ENCODE measurements around the gene SMIM38.

Gene SMIM38

DNA sequence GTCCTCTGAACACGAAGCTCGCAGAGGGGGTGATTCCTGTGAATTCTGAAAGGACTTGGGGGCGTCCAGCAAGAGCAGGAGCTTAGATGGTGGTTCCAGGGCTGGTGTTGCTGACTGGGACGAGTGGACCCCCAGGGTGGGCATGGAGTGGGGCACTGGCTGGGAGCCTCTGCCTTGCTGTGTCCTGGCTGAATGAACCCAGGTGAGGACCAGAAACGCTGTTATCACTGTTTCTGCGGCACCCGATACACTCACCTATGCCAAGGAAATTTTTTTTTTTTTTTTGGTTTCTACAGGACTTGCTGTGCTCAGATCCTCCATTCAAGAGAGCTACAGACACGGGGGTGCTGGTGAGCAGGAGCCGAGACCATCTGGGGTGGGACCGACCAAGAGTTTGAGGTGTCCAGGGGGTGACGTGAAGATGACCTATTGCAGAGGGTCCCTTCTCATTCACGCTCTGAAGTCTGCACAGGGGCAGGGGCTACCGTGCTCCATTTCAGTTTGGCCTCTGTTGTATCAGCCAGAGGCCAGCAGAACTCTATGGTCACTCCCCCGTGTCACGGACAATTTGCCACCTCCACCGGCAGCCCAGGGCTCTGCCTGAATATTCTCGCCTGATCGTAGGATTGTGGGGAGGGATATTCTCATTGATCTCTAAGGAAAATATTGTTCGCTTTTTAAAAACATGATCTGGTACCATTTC lies 3.6 kb downstream of the SMIM38 start:
- no peaks in the 10 kb centered on the region for H3K9me3 ChIP-seq
- H3K4me3 ChIP-seq (ENCODE audit: low read depth in 1 of 2, low read length in 1 of 2): no peak overlapping the region
- H3K36me3 ChIP-seq: no peaks in the 10 kb centered on the region
- H3K27ac ChIP-seq: no peak overlapping the region
- no peak for TF ChIP-seq CTCF (IDR thresholded peaks at IDR 0.05)
- no peaks in the 10 kb centered on the region for H3K4me1 ChIP-seq (ENCODE audit: control insufficient read depth in 1 of 2, insufficient read depth in 1 of 2, low read depth in 1 of 2, low read length in 1 of 2)
- H3K27me3 ChIP-seq: peaks cover 26% of the 10 kb centered on the region

DNA sequence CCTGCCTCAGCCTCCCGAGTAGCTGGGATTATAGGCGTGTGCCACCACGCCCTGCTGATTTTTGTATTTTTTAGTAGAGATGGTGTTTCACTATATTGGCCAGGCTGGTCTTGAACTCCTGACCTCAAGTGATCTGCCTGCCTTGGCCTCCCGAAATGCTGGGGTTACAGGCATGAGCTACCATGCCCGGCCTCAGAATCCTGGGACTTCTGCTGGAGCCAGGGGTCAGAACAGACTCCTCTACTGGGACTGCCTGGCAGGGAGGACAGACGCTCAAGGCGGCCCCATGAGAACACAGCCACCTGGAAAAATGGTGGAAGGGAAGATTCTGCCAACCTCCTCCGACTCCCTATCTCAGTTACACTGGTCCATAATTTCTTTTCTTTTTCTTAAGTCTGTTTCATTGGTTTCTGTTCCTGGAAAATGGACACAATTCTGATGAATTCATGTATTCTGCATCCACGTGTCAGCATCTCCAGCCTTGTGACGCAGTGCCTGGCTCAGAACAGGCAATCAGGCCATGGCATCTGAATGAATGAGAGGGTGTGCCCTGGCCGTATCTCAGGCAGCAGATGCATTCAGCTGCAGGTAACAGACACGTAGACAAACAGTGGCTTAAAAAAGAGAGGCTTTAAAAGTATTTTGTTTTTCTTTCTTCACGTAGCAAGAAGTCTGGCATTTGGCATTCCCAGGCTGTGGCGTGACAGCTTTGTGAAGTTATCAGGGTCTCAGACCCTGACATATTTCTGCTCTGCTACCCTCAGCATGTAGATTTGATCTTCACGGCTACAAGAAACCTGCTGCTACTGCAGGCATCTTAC lies 4.8 kb downstream of the SMIM38 start:
- TF ChIP-seq CTCF (IDR thresholded peaks at IDR 0.05): no peak
- Histone ChIP-seq H3K4me1 (ENCODE audit: control insufficient read depth in 1 of 2, insufficient read depth in 1 of 2, low read depth in 1 of 2, low read length in 1 of 2) (no peaks in the 10 kb centered on the region), H3K27ac (no peak overlapping the region), H3K9me3 (no peaks in the 10 kb centered on the region), H3K4me3 (ENCODE audit: low read depth in 1 of 2, low read length in 1 of 2) (no peak overlapping the region), H3K36me3 (no peaks in the 10 kb centered on the region), H3K27me3 (peaks cover 26% of the 10 kb centered on the region)

- peaks cover 27% of the 10 kb centered on the region for H3K27me3 ChIP-seq
- no peaks in the 10 kb centered on the region for H3K36me3 ChIP-seq
- H3K27ac ChIP-seq: no peak overlapping the region
- no peak for TF ChIP-seq CTCF (IDR thresholded peaks at IDR 0.05)
- H3K9me3 ChIP-seq: no peaks in the 10 kb centered on the region
- no peak overlapping the region for H3K4me3 ChIP-seq (ENCODE audit: low read depth in 1 of 2, low read length in 1 of 2)
- H3K4me1 ChIP-seq (ENCODE audit: control insufficient read depth in 1 of 2, insufficient read depth in 1 of 2, low read depth in 1 of 2, low read length in 1 of 2): no peaks in the 10 kb centered on the region
Measured at GRCh38 chr11:69161117-69161407, 5.3 kb downstream of the SMIM38 start.

- TF ChIP-seq CTCF (IDR thresholded peaks at IDR 0.05): no peak
- H3K4me3 ChIP-seq (ENCODE audit: low read depth in 1 of 2, low read length in 1 of 2): no peak overlapping the region
- no peaks in the 10 kb centered on the region for H3K36me3 ChIP-seq
- H3K9me3 ChIP-seq: no peaks in the 10 kb centered on the region
- H3K27me3 ChIP-seq: peaks cover 21% of the 10 kb centered on the region
- H3K4me1 ChIP-seq (ENCODE audit: control insufficient read depth in 1 of 2, insufficient read depth in 1 of 2, low read depth in 1 of 2, low read length in 1 of 2): no peaks in the 10 kb centered on the region
- H3K27ac ChIP-seq: no peak overlapping the region
Measured at GRCh38 chr11:69162505-69162904, 6.8 kb downstream of the SMIM38 start.

GRCh38 chr11:69163842-69164241 lies 8.1 kb downstream of the SMIM38 start:
- TF ChIP-seq CTCF (IDR thresholded peaks at IDR 0.05): no peak
- Histone ChIP-seq H3K4me3 (ENCODE audit: low read depth in 1 of 2, low read length in 1 of 2) (no peak overlapping the region), H3K27ac (no peak overlapping the region), H3K27me3 (peaks cover 13% of the 10 kb centered on the region), H3K4me1 (ENCODE audit: control insufficient read depth in 1 of 2, insufficient read depth in 1 of 2, low read depth in 1 of 2, low read length in 1 of 2) (no peaks in the 10 kb centered on the region), H3K9me3 (no peaks in the 10 kb centered on the region), H3K36me3 (no peaks in the 10 kb centered on the region)
